Stromal cell of bone marrow (primary cell): ENCODE measurements around the gene PDS5B.
"Not testable (repeated sequence)": the region's sequence is repeated elsewhere in the genome, so short reads cannot be mapped to it uniquely, and the experiment has no call there.

Source experiments
- DNase-seq: peaks from one replicate; pipeline ENCODE4 v3.0.0-alpha.2; 2012; ENCODE audit warnings: low read depth

The PDS5B gene

GRCh38 chr13:32586080-32586900, at the start of gene PDS5B:
TSS of gene PDS5B (plus strand) at chr13:32586452. CDS start at chr13:32648773, 62,321 bp downstream.
- DNase-seq: peak; percentile 91

GRCh38 chr13:32537580-32538142, 48.6 kb upstream of the PDS5B start:
- no peak for DNase-seq

GRCh38 chr13:32538143-32538620, 48.1 kb upstream of the PDS5B start:
- DNase-seq: peak; percentile 13

- peak; percentile 98 for DNase-seq
Measured at GRCh38 chr13:32538621-32539246, 47.5 kb upstream of the PDS5B start, which contains the start of gene N4BP2L2. TSS of gene N4BP2L2 (minus strand) at chr13:32538795. CDS start at chr13:32537027, 1,768 bp downstream.

GRCh38 chr13:32542221-32542620, 44.0 kb upstream of the PDS5B start:
- no peak for DNase-seq

- no peak for DNase-seq
Measured at GRCh38 chr13:32545083-32545482, 41.2 kb upstream of the PDS5B start.

- DNase-seq: no peak
Measured at GRCh38 chr13:32548837-32549236, 37.4 kb upstream of the PDS5B start.

- no peak for DNase-seq
Measured at GRCh38 chr13:32549788-32550187, 36.5 kb upstream of the PDS5B start.

GRCh38 chr13:32553720-32554119, 32.5 kb upstream of the PDS5B start:
- DNase-seq: no peak

GRCh38 chr13:32555613-32556012, 30.6 kb upstream of the PDS5B start:
- DNase-seq: no peak

GRCh38 chr13:32560842-32561241, 25.4 kb upstream of the PDS5B start:
- not testable (repeated sequence) for DNase-seq

GRCh38 chr13:32575687-32576086, 10.6 kb upstream of the PDS5B start:
- DNase-seq: not testable (repeated sequence)

GRCh38 chr13:32577032-32577431, 9.2 kb upstream of the PDS5B start:
- no peak for DNase-seq

- DNase-seq: no peak
Measured at GRCh38 chr13:32581177-32581786, 5.0 kb upstream of the PDS5B start.

- DNase-seq: no peak
Measured at GRCh38 chr13:32582281-32582680, 4.0 kb upstream of the PDS5B start.

GRCh38 chr13:32582991-32583390, 3.3 kb upstream of the PDS5B start:
- DNase-seq: no peak

- DNase-seq: no peak
Measured at GRCh38 chr13:32585550-32586079, 637 bp upstream of the PDS5B start.

- DNase-seq: peak; percentile 36
Measured at GRCh38 chr13:32587011-32587810, 959 bp downstream of the PDS5B start.

GRCh38 chr13:32587811-32588170, 1.5 kb downstream of the PDS5B start:
- DNase-seq: no peak

- DNase-seq: no peak
Measured at GRCh38 chr13:32588736-32589135, 2.5 kb downstream of the PDS5B start.

GRCh38 chr13:32589471-32589870, 3.2 kb downstream of the PDS5B start:
- no peak for DNase-seq
